Activated naive CD8-positive, alpha-beta T cell treated with anti-CD3 and anti-CD28 coated beads for 36 hours (primary cell): ENCODE data around the gene CEP43. TPM values are rescaled to one million over a fixed set of nuclear protein-coding genes. Genes with fewer than 3 reads are reported as not detected.

Experiments
- DNase-seq: peaks from one replicate; pipeline ENCODE4 v3.0.0; 2021
- H3K27ac Mint-ChIP-seq: one replicate; pipeline ENCODE4 v1.8.0; 2022; ENCODE audit warnings: mild to moderate bottlenecking, moderate library complexity, mixed read lengths
- H3K27me3 Mint-ChIP-seq: one replicate; pipeline ENCODE4 v1.8.0; 2022; ENCODE audit warnings: mild to moderate bottlenecking, mixed read lengths
- H3K36me3 Mint-ChIP-seq: one replicate; pipeline ENCODE4 v1.8.0; 2021; ENCODE audit warnings: mild to moderate bottlenecking, mixed read lengths
- H3K4me1 Mint-ChIP-seq: one replicate; pipeline ENCODE4 v1.8.0; 2021; ENCODE audit warnings: mixed read lengths
- H3K4me3 Mint-ChIP-seq: one replicate; pipeline ENCODE4 v1.8.0; 2022; ENCODE audit warnings: mild to moderate bottlenecking, moderate library complexity, mixed read lengths
- H3K9me3 Mint-ChIP-seq: one replicate; pipeline ENCODE4 v1.8.0; 2022; ENCODE audit warnings: mixed read lengths
- total RNA-seq, 2 experiments: library from RNA; stranded (reverse); gene quantifications; one replicate each; pipeline ENCODE4 v1.2.3, GENCODE V29; 2021

Gene CEP43
- total RNA-seq, 2 experiments from 2014 or later, result 24.5 to 27.3 TPM

DNA sequence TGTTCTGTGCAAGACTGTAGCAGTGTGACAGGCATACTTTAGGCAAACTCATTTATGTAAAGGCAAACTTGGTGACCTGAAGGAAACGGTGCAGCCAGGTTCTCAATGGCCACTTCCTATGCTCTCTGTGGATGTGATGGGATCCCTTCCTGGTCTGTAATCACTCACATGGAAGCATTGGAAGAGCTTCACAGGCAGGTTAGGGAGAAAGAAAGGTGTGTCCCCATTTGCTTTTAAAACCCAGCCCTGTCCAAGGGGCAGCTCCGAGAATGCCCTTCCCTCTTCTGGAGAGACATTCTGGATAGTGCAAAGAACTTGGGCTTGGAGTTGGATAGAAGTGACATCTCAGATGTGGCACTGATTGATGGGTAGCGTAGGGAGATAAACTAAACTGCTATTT, 28.1 kb downstream of the CEP43 start:
- H3K4me3 Mint-ChIP-seq, result no peak overlapping the region
- no peak for DNase-seq
- no peaks in the 10 kb centered on the region for H3K27me3 Mint-ChIP-seq
- H3K27ac Mint-ChIP-seq, result no peak overlapping the region
- H3K36me3 Mint-ChIP-seq, result peaks cover 13% of the 10 kb centered on the region
- no peaks in the 10 kb centered on the region for H3K9me3 Mint-ChIP-seq
- H3K4me1 Mint-ChIP-seq, result peaks cover 3% of the 10 kb centered on the region

GRCh38 chr6:167027772-167028171, 28.6 kb downstream of the CEP43 start:
- Mint-ChIP-seq H3K4me1 (peaks cover 3% of the 10 kb centered on the region), H3K4me3 (no peak overlapping the region), H3K36me3 (peaks cover 13% of the 10 kb centered on the region), H3K27me3 (no peaks in the 10 kb centered on the region), H3K9me3 (no peaks in the 10 kb centered on the region), H3K27ac (no peak overlapping the region)
- DNase-seq, result no peak

GRCh38 chr6:167030222-167031072, 31.2 kb downstream of the CEP43 start:
- DNase-seq, result no peak
- H3K4me1 Mint-ChIP-seq, result peaks cover 3% of the 10 kb centered on the region
- no peak overlapping the region for H3K4me3 Mint-ChIP-seq
- no peaks in the 10 kb centered on the region for H3K9me3 Mint-ChIP-seq
- H3K27me3 Mint-ChIP-seq, result no peaks in the 10 kb centered on the region
- H3K36me3 Mint-ChIP-seq, result peaks cover 26% of the 10 kb centered on the region
- H3K27ac Mint-ChIP-seq, result no peak overlapping the region

DNA sequence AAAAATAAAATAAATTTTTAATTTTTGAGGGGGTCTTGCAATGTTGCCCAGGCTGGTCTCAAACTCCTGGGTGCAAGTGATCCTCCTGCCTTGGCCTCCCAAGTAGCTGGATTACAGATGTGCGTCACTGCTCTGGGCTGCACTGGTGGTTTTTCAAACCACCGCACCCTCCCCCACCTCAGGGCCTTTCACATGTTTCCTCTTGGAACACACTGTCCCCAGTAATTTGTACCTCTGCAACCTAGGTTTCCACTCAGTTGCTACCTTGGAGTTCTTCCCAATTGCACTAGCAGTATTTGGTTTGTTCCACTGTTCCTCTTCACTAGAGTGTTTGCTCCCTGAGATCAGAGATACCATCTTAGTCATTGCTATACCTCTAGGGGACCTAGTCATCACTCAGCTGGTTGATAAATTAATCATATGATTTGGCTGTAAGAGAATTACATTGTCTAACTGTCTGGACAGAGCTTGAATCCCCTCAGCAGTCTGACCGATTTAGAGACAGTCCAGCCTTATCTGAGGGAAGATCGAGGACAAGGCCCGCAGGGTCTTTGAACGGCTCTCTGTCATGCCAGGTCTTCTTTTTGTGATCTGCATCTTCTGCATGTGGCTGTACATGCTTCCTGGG, 32.0 kb downstream of the CEP43 start:
- DNase-seq, result no peak
- no peak overlapping the region for H3K27ac Mint-ChIP-seq
- H3K9me3 Mint-ChIP-seq, result no peaks in the 10 kb centered on the region
- H3K4me3 Mint-ChIP-seq, result no peak overlapping the region
- peaks cover 3% of the 10 kb centered on the region for H3K4me1 Mint-ChIP-seq
- peaks cover 29% of the 10 kb centered on the region for H3K36me3 Mint-ChIP-seq
- no peaks in the 10 kb centered on the region for H3K27me3 Mint-ChIP-seq

DNA sequence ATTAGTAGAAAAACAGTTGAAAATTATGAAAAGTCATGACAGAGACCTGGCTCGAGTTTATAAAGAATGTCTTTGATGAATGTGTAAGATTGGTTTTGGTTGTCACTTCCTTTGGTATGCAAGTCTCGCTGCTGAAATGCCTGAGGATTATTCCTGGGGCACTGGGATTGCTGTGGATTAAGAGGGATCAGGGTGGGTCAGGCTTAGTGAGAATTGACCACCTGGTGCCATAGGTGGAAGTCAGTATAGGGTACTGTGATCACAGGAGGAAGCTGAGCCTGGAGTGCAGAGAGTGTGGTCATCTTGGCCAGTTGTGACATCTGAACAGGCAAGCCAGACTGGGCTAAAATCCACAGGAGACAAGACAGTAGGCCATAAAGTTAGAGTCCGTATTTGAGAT, 34.9 kb downstream of the CEP43 start:
- H3K9me3 Mint-ChIP-seq, result no peaks in the 10 kb centered on the region
- no peak overlapping the region for H3K27ac Mint-ChIP-seq
- H3K4me3 Mint-ChIP-seq, result no peak overlapping the region
- no peak for DNase-seq
- H3K4me1 Mint-ChIP-seq, result peaks cover 8% of the 10 kb centered on the region
- no peaks in the 10 kb centered on the region for H3K27me3 Mint-ChIP-seq
- peaks cover 35% of the 10 kb centered on the region for H3K36me3 Mint-ChIP-seq

- no peaks in the 10 kb centered on the region for H3K9me3 Mint-ChIP-seq
- H3K36me3 Mint-ChIP-seq, result peaks cover 39% of the 10 kb centered on the region
- no peaks in the 10 kb centered on the region for H3K27me3 Mint-ChIP-seq
- H3K27ac Mint-ChIP-seq, result no peak overlapping the region
- DNase-seq, result no peak
- peaks cover 14% of the 10 kb centered on the region for H3K4me1 Mint-ChIP-seq
- no peak overlapping the region for H3K4me3 Mint-ChIP-seq
Measured at GRCh38 chr6:167037762-167038161, 38.6 kb downstream of the CEP43 start.

DNA sequence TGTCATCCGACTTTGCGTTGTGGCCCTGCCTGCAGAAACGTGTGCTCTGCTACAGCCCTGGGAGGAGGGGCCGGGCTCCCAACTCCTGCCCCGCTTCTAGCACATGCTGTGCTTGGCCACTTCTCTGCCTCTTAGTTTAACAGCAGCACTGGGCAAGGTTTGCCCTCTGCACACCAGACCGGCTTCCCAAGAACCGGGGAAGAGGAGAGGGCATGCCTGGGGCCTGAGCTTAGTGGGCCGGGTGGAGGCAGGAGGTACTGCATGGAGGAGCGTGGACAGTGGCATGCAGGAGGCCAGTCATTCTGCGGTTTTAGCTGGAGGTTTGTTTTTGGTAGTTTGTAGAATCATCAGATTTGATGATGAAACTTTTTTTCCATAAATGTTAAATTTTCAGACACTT, 45.5 kb downstream of the CEP43 start:
- Mint-ChIP-seq H3K36me3 (peaks cover 11% of the 10 kb centered on the region), H3K4me3 (no peak overlapping the region), H3K9me3 (no peaks in the 10 kb centered on the region), H3K27ac (peak overlapping the region; percentile 8), H3K27me3 (no peaks in the 10 kb centered on the region), H3K4me1 (peaks cover 30% of the 10 kb centered on the region)
- DNase-seq, result no peak

GRCh38 chr6:167045828-167046580, 46.8 kb downstream of the CEP43 start:
- H3K27me3 Mint-ChIP-seq, result no peaks in the 10 kb centered on the region
- DNase-seq, result no peak
- peak overlapping the region; percentile 10 for H3K27ac Mint-ChIP-seq
- H3K9me3 Mint-ChIP-seq, result no peaks in the 10 kb centered on the region
- H3K4me1 Mint-ChIP-seq, result peaks cover 30% of the 10 kb centered on the region
- no peak overlapping the region for H3K4me3 Mint-ChIP-seq
- H3K36me3 Mint-ChIP-seq, result peaks cover 10% of the 10 kb centered on the region

GRCh38 chr6:167046861-167047495, 47.8 kb downstream of the CEP43 start:
- H3K4me1 Mint-ChIP-seq, result peaks cover 21% of the 10 kb centered on the region
- H3K27ac Mint-ChIP-seq, result peak overlapping the region; percentile 73
- H3K4me3 Mint-ChIP-seq, result peak overlapping the region; percentile 11
- H3K36me3 Mint-ChIP-seq, result peaks cover 10% of the 10 kb centered on the region
- no peak for DNase-seq
- no peaks in the 10 kb centered on the region for H3K27me3 Mint-ChIP-seq
- H3K9me3 Mint-ChIP-seq, result no peaks in the 10 kb centered on the region

DNA sequence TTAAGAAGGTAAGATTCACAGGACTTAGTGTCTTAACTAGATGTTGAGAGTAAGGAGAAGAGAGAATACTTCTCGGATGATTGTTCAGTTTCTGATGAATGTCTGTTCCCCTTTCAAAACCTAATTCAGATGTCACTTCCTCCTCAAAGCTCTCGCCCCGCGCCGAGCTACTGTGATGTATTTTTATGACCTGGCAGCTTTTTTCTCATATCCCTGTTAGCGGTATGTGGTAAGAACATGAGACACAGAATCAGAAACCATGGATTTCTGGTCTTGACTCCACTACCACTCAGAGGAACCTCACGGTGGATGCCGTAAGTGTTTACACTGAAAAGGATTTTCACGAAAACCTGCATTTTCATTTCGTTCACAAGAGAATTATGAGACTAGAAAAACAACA, 48.4 kb downstream of the CEP43 start:
- H3K27me3 Mint-ChIP-seq, result no peaks in the 10 kb centered on the region
- H3K36me3 Mint-ChIP-seq, result peaks cover 12% of the 10 kb centered on the region
- DNase-seq, result peak; percentile 47
- H3K27ac Mint-ChIP-seq, result peak overlapping the region; percentile 68
- peak overlapping the region; percentile 22 for H3K4me3 Mint-ChIP-seq
- H3K4me1 Mint-ChIP-seq, result peaks cover 21% of the 10 kb centered on the region
- no peaks in the 10 kb centered on the region for H3K9me3 Mint-ChIP-seq

Other genes starting within 250 kb of the CEP43 start
- gene RNASET2, start 42.8 kb upstream of the CEP43 start, total RNA-seq, result 10 to 100 TPM; 34.1 to 35.8 TPM
- under 1 TPM in 1 of 2 experiments, not detected in 1; 0.44 TPM for gene CCR6, start 123.7 kb downstream of the CEP43 start, total RNA-seq
- not detected for gene GPR31, start 158.6 kb downstream of the CEP43 start, total RNA-seq